GM23338 (cell line): ENCODE results near the gene ATAD5. TPM values are rescaled to one million over a fixed set of nuclear protein-coding genes. Genes with fewer than 3 reads are reported as not detected.

ENCODE experiments used
- ATAC-seq: fragments of 200-7000 bp; cut with Tn5 transposase; 3 replicates; pipeline ENCODE4 v1.9.1; 2020
- DNase-seq: peaks from one replicate; pipeline ENCODE4 v3.0.0-alpha.2; 2015; ENCODE audit warnings: low spot score
- H2AFZ ChIP-seq: fragments of 200-600 bp; sonication (generic); 2 replicates; pipeline ENCODE4 v1.8.0; 2016; ENCODE audit warnings: antibody characterized with exemption, mild to moderate bottlenecking, moderate library complexity
- H3F3A ChIP-seq: fragments of 200-600 bp; sonication (generic); replicated peaks from 2 replicates; pipeline ENCODE4 v1.8.0; 2017; ENCODE audit warnings: antibody characterized with exemption, mixed run types, low read depth
- H3K27ac ChIP-seq: fragments of 200-600 bp; sonication (generic); 2 replicates; pipeline ENCODE4 v1.6.1; 2016; ENCODE audit warnings: low read depth
- H3K27me3 ChIP-seq: fragments of 200-600 bp; sonication (generic); 2 replicates; pipeline ENCODE4 v1.8.0; 2016; ENCODE audit warnings: mild to moderate bottlenecking, mixed run types, moderate library complexity; ENCODE audit not compliant: insufficient read depth
- H3K36me3 ChIP-seq: fragments of 200-600 bp; sonication (generic); 2 replicates; pipeline ENCODE4 v1.8.0; 2016; ENCODE audit warnings: mild to moderate bottlenecking; ENCODE audit not compliant: insufficient read depth
- H3K4me1 ChIP-seq: fragments of 200-600 bp; sonication (generic); 2 replicates; pipeline ENCODE4 v1.8.0; 2016; ENCODE audit warnings: mild to moderate bottlenecking, moderate library complexity; ENCODE audit not compliant: insufficient read depth
- H3K4me2 ChIP-seq: fragments of 200-600 bp; sonication (generic); 2 replicates; pipeline ENCODE4 v1.7.1; 2017; ENCODE audit warnings: mixed run types
- H3K4me3 ChIP-seq: fragments of 200-600 bp; sonication (generic); 2 replicates; pipeline ENCODE4 v1.6.1; 2016; ENCODE audit warnings: mixed run types
- H3K79me2 ChIP-seq: fragments of 200-600 bp; sonication (generic); replicated peaks from 2 replicates; pipeline ENCODE4 v1.8.0; 2017; ENCODE audit warnings: mild to moderate bottlenecking; ENCODE audit not compliant: insufficient read depth
- H3K9me2 ChIP-seq: fragments of 200-600 bp; sonication (generic); 2 replicates; pipeline ENCODE4 v1.8.0; 2017; ENCODE audit not compliant: insufficient read depth
- H4K20me1 ChIP-seq: fragments of 200-600 bp; sonication (generic); replicated peaks from 2 replicates; pipeline ENCODE4 v1.8.0; 2017; ENCODE audit warnings: mild to moderate bottlenecking; ENCODE audit not compliant: insufficient read depth
- H3K27ac Mint-ChIP-seq: 2 replicates; pipeline ENCODE4 v1.8.0; 2020; ENCODE audit warnings: inconsistent platforms, mild to moderate bottlenecking, moderate library complexity, mixed read lengths
- H3K27me3 Mint-ChIP-seq: 3 replicates; pipeline ENCODE4 v1.8.0; 2022; ENCODE audit warnings: low read depth, mild to moderate bottlenecking, moderate library complexity, mixed read lengths, inconsistent platforms; ENCODE audit not compliant: insufficient read depth, poor library complexity
- H3K36me3 Mint-ChIP-seq: 3 replicates; pipeline ENCODE4 v1.8.0; 2021; ENCODE audit warnings: low read depth, mild to moderate bottlenecking, inconsistent platforms, moderate library complexity, mixed read lengths
- H3K4me1 Mint-ChIP-seq: 3 replicates; pipeline ENCODE4 v1.8.0; 2020; ENCODE audit warnings: mild to moderate bottlenecking, inconsistent platforms, mixed read lengths
- H3K4me3 Mint-ChIP-seq: 3 replicates; pipeline ENCODE4 v1.8.0; 2021; ENCODE audit warnings: moderate library complexity, mild to moderate bottlenecking, inconsistent platforms, mixed read lengths
- H3K9me3 Mint-ChIP-seq: 3 replicates; pipeline ENCODE4 v1.8.0; 2020; ENCODE audit warnings: moderate library complexity, mild to moderate bottlenecking, inconsistent platforms, mixed read lengths
- CREB1 ChIP-seq: fragments of 250-450 bp; sonication (Bioruptor Pico); IDR thresholded peaks from 2 replicates; pipeline ENCODE4 v1.5.0; 2020; ENCODE audit warnings: low read depth, mild to moderate bottlenecking, moderate library complexity
- CTCF ChIP-seq, 2 experiments: fragments of 200-600 bp in 1 of 2; sonication (generic) in 1 of 2; conservative IDR thresholded peaks; 2 replicates each; pipeline versions ENCODE4 v1.5.1 to v1.6.1; 2016 to 2017; ENCODE audit warnings: antibody characterized with exemption in 2 of 2, low read depth in 2 of 2, mild to moderate bottlenecking in 2 of 2, moderate library complexity in 1 of 2
- ETS1 ChIP-seq: IDR thresholded peaks from 2 replicates; pipeline ENCODE4 v1.6.1; 2016; ENCODE audit warnings: antibody characterized with exemption
- EZH2 ChIP-seq: fragments of 200-600 bp; sonication (generic); IDR thresholded peaks from one replicate; pipeline ENCODE4 v1.8.0; 2017; ENCODE audit warnings: antibody characterized with exemption, mild to moderate bottlenecking, low read depth; ENCODE audit not compliant: unreplicated experiment
- EZH2phosphoT487 ChIP-seq: fragments of 200-600 bp; sonication (generic); IDR thresholded peaks from one replicate; pipeline ENCODE4 v1.8.1; 2018; ENCODE audit warnings: antibody characterized with exemption; ENCODE audit not compliant: unreplicated experiment
- JUNB ChIP-seq: IDR thresholded peaks from one replicate; pipeline ENCODE4 v1.6.1; 2016; ENCODE audit warnings: antibody characterized with exemption; ENCODE audit not compliant: unreplicated experiment
- NANOG ChIP-seq: IDR thresholded peaks from 2 replicates; pipeline ENCODE4 v1.6.1; 2016; ENCODE audit warnings: antibody characterized with exemption, borderline replicate concordance
- POLR2AphosphoS5 ChIP-seq: IDR thresholded peaks from 2 replicates; pipeline ENCODE4 v1.6.1; 2016; ENCODE audit warnings: antibody characterized with exemption, low read depth
- REST ChIP-seq: IDR thresholded peaks from one replicate; pipeline ENCODE4 v1.6.1; 2018; ENCODE audit warnings: antibody characterized with exemption; ENCODE audit not compliant: unreplicated experiment
- STAT1 ChIP-seq: IDR thresholded peaks from one replicate; pipeline ENCODE4 v1.6.1; 2016; ENCODE audit warnings: antibody characterized with exemption; ENCODE audit not compliant: unreplicated experiment
- ZNF114 ChIP-seq: fragments of 250-450 bp; sonication (Bioruptor Pico); IDR thresholded peaks from 2 replicates; pipeline ENCODE4 v1.5.0; 2020; ENCODE audit warnings: mild to moderate bottlenecking, moderate library complexity
- ZNF331 ChIP-seq: fragments of 250-450 bp; sonication (Bioruptor Pico); IDR thresholded peaks from 2 replicates; pipeline ENCODE4 v1.5.0; 2020; ENCODE audit warnings: low read depth, mild to moderate bottlenecking, moderate library complexity
- ZNF462 ChIP-seq: fragments of 250-450 bp; sonication (Bioruptor Pico); IDR thresholded peaks from 2 replicates; pipeline ENCODE4 v1.5.0; 2020; ENCODE audit warnings: mild to moderate bottlenecking, moderate library complexity
- polyA plus RNA-seq: library from polyadenylated mRNA; unstranded; fragments of >200 nt; fragmentation: Nextera tagmentation; extraction: Ambion mirVana; gene quantifications from 2 replicates; pipeline ENCODE4 v1.2.1, GENCODE V29; 2016
- total RNA-seq: library from RNA; depleted of rRNA; stranded (reverse); fragments of >200 nt; shearing (Covaris generic); gene quantifications from 2 replicates; pipeline ENCODE4 v1.2.3, GENCODE V29; 2014

The ATAD5 gene
- total and polyA plus RNA-seq, 2 experiments from 2014 or later: 24.2 to 30.9 TPM

- DNase-seq: peak; percentile 39
- TF ChIP-seq JUNB: no peak
- no peak for TF ChIP-seq ZNF331 (CRISPR knock-in tag)
- no peak for TF ChIP-seq STAT1
- TF ChIP-seq EZH2: no peak
- no peak for TF ChIP-seq CTCF (conservative IDR thresholded peaks at IDR 0.05; ENCODE audit: low read depth in 2 of 2)
- no peak for TF ChIP-seq POLR2AphosphoS5
- TF ChIP-seq EZH2phosphoT487: no peak
- no peak for TF ChIP-seq ETS1
- TF ChIP-seq NANOG: no peak
- no peak for TF ChIP-seq ZNF114 (CRISPR knock-in tag)
- no peak for TF ChIP-seq CREB1 (CRISPR knock-in tag)
- TF ChIP-seq ZNF462 (CRISPR knock-in tag): no peak
- TF ChIP-seq REST: no peak
- H2AFZ ChIP-seq: peak overlapping the region; percentile 93
- peak; percentile 48 for ATAC-seq
- H3K4me1 ChIP-seq: peaks cover 3% of the 10 kb centered on the region; the same call in 1 of the 2 replicates
- peak overlapping the region; percentile 95 for H3K4me3 ChIP-seq
- Mint-ChIP-seq H3K27me3 (peaks cover 2% of the 10 kb centered on the region), H3K27ac (peak overlapping the region; percentile 78), H3K9me3 (no peaks in the 10 kb centered on the region), H3K36me3 (peaks cover 7% of the 10 kb centered on the region; the same call in 2 of the 3 replicates), H3K4me1 (peaks cover 5% of the 10 kb centered on the region; the same call in 2 of the 3 replicates), H3K4me3 (peak overlapping the region; percentile 89)
- peak overlapping the region; percentile 51; the same call in 1 of the 2 replicates for H3K27ac ChIP-seq
- peak overlapping the region; percentile 96 for H3K4me2 ChIP-seq
- no peaks in the 10 kb centered on the region; the same call in 1 of the 2 replicates for H3F3A ChIP-seq
- no peaks in the 10 kb centered on the region for H4K20me1 ChIP-seq
- H3K9me2 ChIP-seq: no peaks in the 10 kb centered on the region
- H3K36me3 ChIP-seq: no peaks in the 10 kb centered on the region
- no peaks in the 10 kb centered on the region for H3K27me3 ChIP-seq
- H3K79me2 ChIP-seq: peaks cover 20% of the 10 kb centered on the region
Measured at GRCh38 chr17:30905742-30906100, 74.0 kb downstream of the ATAD5 start.
